Activated CD4-positive, alpha-beta T cell treated with anti-CD3 and anti-CD28 coated beads, Interleukin-2, amount 10 ng/mL, durations not matched to agents 24 days and 14 days (primary cell): ENCODE measurements around the gene ANKS1B. TPM values are rescaled to one million over a fixed set of nuclear protein-coding genes. Genes with fewer than 3 reads are reported as not detected.
"Not testable (repeated sequence)": the region's sequence is repeated elsewhere in the genome, so short reads cannot be mapped to it uniquely, and the experiment has no call there.

Experiments used
- DNase-seq: peaks from one replicate; pipeline ENCODE4 v3.0.0; 2022
- H3K27ac Mint-ChIP-seq: one replicate; pipeline ENCODE4 v1.8.0; 2022; ENCODE audit warnings: mild to moderate bottlenecking, mixed read lengths
- H3K27me3 Mint-ChIP-seq: one replicate; pipeline ENCODE4 v1.8.0; 2022; ENCODE audit warnings: mixed read lengths
- H3K36me3 Mint-ChIP-seq: one replicate; pipeline ENCODE4 v1.8.0; 2022; ENCODE audit warnings: low read depth, mild to moderate bottlenecking, mixed read lengths
- H3K4me1 Mint-ChIP-seq: one replicate; pipeline ENCODE4 v1.8.0; 2021; ENCODE audit warnings: mixed read lengths
- H3K4me3 Mint-ChIP-seq: one replicate; pipeline ENCODE4 v1.8.0; 2022; ENCODE audit warnings: mild to moderate bottlenecking, moderate library complexity, mixed read lengths
- H3K9me3 Mint-ChIP-seq: one replicate; pipeline ENCODE4 v1.8.0; 2021; ENCODE audit warnings: mixed read lengths
- intact Hi-C: fragments of 100-400 bp; cut with micrococcal nuclease; formaldehyde crosslinking; loops from one replicate; pipeline ENCODE4 v1.15.1; 2023
- total RNA-seq: library from RNA; stranded (reverse); gene quantifications from 2 replicates; pipeline ENCODE4 v1.2.3, GENCODE V29; 2022

ANKS1B gene
- total RNA-seq, 1 donor from 2014 or later: 1.5 TPM

DNA sequence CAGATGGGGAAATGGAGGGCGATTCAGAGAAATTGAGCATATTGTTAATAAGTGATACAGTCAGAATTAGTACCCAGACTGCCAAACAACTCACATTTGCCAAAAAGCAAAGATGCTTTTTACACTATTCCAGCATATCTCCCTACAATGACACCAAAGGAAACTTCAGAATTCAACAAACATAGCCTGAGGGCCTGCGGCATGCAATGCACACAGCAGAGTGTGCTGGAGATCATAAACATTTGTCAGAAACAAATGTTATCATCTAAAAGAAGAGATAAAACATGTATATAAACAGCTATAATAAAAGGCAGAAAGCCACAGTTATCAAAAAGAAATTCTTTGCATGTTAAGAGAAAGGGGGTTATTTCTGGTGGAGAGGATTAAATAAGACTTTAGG lies 357.3 kb downstream of the ANKS1B start:
- no peak overlapping the region for H3K27ac Mint-ChIP-seq
- intact Hi-C loops: no loop called here
- H3K4me1 Mint-ChIP-seq: no peaks in the 10 kb centered on the region

DNA sequence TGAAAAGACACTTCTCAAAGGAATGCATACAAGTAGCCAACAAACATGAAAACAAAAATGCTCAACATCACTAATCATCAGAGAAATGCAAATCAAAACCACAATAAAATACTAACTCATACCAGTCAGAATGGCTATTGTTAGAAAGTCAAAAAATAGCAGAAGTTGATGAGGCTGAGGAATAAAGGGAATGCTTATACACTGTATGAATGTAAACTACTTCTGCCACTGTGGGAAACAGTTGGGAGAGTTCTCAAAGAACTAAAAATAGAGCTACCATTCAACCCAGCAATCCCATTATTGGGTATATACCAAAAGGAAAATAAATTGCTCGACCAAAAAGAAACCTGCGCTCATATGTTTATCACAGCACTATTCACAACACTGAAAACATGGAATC lies 360.1 kb downstream of the ANKS1B start:
- DNase-seq, H3K27ac Mint-ChIP-seq, H3K4me1 Mint-ChIP-seq, H3K4me3 Mint-ChIP-seq, H3K36me3 Mint-ChIP-seq, H3K27me3 Mint-ChIP-seq, H3K9me3 Mint-ChIP-seq, intact Hi-C loops: not testable (repeated sequence)

More for the DNA sequence above, 357.3 kb downstream of the ANKS1B start:
- Mint-ChIP-seq H3K4me3 (no peak overlapping the region), H3K9me3 (no peaks in the 10 kb centered on the region), H3K27me3 (no peaks in the 10 kb centered on the region), H3K36me3 (no peaks in the 10 kb centered on the region)
- DNase-seq: no peak

DNA sequence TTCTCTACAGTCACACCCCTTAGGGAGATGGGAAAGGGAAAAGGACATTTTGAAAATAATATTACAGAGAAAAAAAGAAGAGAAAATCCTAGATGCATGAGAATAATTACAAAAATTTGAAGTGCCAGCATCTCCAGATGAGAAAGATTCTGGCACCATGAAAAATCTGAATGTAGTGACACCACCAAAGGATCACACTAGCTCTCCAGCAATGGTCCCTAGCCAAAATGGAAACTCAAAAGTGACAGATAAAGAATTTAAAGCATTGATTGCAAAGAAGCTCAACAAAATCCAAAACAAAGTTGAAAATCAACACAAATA lies 364.6 kb downstream of the ANKS1B start:
- Mint-ChIP-seq H3K27me3 (no peaks in the 10 kb centered on the region), H3K9me3 (no peaks in the 10 kb centered on the region), H3K4me1 (no peaks in the 10 kb centered on the region), H3K27ac (no peak overlapping the region), H3K36me3 (no peaks in the 10 kb centered on the region), H3K4me3 (no peak overlapping the region)
- intact Hi-C loops: no loop called here
- no peak for DNase-seq

DNA sequence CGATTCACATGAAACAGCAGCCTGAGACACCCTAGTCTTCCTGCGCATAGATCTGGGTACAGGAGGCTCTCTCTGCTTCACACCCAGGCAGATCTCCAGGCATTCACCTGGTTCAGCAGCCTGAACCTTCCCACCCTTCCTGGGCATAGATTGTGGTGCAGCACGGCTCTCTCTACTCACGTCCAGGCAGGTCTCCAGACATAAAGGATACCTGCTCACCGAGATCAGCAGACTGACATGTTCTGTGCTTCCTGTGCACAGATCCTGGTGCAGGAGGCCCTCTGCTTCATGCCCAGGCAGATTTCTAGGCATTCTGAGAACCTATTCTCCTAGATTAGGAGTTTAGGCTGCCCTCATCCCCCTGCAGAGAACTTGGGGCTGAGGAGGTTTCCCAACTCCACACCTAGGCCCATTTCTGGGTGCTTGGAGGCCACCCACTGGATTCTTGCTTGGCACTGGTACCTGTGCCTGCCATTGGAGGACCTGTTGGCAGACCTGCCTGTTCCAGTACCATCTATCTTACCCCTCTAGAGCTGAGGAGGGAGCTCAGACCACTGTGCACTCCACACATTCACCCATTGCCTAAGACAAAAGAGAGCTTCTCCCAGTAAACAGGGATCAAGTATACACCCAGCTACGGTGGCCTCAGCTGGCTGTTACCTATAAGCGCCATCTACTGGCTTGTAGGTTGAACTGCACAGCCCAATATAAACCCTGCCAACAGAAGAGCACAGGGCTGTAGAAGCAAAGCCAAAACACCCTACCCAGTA lies 365.2 kb downstream of the ANKS1B start:
- H3K4me1 Mint-ChIP-seq: no peaks in the 10 kb centered on the region
- no peaks in the 10 kb centered on the region for H3K9me3 Mint-ChIP-seq
- intact Hi-C loops: loop anchor here (1.0 kb wide), 1 partner anchor 576 kb away; no protein-coding TSS in a partner anchor
- DNase-seq: peak; percentile 66
- H3K36me3 Mint-ChIP-seq: no peaks in the 10 kb centered on the region
- no peak overlapping the region for H3K4me3 Mint-ChIP-seq
- no peaks in the 10 kb centered on the region for H3K27me3 Mint-ChIP-seq
- H3K27ac Mint-ChIP-seq: no peak overlapping the region

DNA sequence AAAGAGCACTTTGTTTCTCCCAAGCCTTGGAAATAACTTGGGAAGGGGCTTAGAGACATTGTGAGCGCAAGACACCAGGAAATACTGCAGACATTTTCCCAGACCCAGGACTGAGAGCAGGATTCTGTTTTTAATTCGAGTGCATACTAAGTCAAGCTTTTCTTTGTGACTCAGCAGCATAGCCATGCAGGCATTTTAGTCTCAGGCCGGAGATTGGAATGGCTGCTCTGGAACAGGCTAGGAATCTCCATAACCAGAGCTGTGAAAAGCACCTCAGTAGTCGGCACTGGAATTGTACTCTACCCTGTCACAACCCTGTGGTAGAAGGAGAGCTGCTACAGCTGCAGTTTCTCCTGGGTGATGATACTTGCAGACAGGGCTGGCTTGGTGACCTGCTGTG lies 366.1 kb downstream of the ANKS1B start:
- Mint-ChIP-seq H3K9me3 (no peaks in the 10 kb centered on the region), H3K27ac (no peak overlapping the region), H3K4me1 (no peaks in the 10 kb centered on the region), H3K27me3 (no peaks in the 10 kb centered on the region), H3K36me3 (no peaks in the 10 kb centered on the region), H3K4me3 (no peak overlapping the region)
- no peak for DNase-seq
- intact Hi-C loops: loop anchor here (1.0 kb wide), 1 partner anchor 575 kb away; no protein-coding TSS in a partner anchor

DNA sequence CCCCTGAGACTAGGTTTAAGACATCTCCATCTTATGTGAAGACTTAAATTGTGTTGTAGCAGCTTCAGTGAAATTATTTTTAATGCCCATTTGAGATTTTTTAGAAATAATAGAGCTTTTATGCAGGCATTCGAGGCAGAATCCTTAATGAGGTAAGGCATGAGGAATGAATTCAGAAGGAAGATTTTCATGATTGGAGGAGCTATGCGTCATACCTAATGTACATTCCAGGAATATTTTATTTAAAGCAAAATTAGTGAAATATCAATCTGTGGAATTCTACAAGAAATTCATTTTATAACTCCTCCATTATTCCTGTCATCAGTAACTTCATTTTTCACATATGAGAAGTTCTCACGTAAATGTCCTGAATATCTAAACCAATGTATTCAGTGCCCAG lies 373.1 kb downstream of the ANKS1B start:
- Mint-ChIP-seq H3K36me3 (no peaks in the 10 kb centered on the region), H3K27me3 (no peaks in the 10 kb centered on the region), H3K4me3 (no peak overlapping the region), H3K27ac (no peak overlapping the region), H3K9me3 (no peaks in the 10 kb centered on the region), H3K4me1 (no peaks in the 10 kb centered on the region)
- DNase-seq: no peak
- intact Hi-C loops: no loop called here

DNA sequence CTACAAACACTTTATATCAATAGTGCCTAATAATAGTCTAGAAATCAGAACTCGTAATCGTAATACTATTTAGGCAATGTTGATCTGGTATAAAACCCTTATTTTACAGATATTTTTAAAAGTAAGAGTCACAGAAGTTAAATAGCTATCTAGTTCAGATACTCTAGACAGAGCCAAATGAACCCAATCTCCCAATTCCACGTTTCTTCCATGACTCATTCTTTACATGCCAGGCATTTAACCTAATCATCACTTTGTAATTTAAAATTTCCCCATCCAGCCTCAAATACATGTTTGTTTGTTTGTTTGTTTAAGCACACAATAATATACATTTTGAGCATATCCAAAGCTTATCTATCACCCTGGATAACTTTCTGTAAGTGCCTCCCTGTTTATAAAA lies 373.6 kb downstream of the ANKS1B start:
- H3K27me3 Mint-ChIP-seq: no peaks in the 10 kb centered on the region
- no peak for DNase-seq
- no peaks in the 10 kb centered on the region for H3K4me1 Mint-ChIP-seq
- no peak overlapping the region for H3K4me3 Mint-ChIP-seq
- no peaks in the 10 kb centered on the region for H3K9me3 Mint-ChIP-seq
- H3K27ac Mint-ChIP-seq: no peak overlapping the region
- no peaks in the 10 kb centered on the region for H3K36me3 Mint-ChIP-seq
- intact Hi-C loops: no loop called here

DNA sequence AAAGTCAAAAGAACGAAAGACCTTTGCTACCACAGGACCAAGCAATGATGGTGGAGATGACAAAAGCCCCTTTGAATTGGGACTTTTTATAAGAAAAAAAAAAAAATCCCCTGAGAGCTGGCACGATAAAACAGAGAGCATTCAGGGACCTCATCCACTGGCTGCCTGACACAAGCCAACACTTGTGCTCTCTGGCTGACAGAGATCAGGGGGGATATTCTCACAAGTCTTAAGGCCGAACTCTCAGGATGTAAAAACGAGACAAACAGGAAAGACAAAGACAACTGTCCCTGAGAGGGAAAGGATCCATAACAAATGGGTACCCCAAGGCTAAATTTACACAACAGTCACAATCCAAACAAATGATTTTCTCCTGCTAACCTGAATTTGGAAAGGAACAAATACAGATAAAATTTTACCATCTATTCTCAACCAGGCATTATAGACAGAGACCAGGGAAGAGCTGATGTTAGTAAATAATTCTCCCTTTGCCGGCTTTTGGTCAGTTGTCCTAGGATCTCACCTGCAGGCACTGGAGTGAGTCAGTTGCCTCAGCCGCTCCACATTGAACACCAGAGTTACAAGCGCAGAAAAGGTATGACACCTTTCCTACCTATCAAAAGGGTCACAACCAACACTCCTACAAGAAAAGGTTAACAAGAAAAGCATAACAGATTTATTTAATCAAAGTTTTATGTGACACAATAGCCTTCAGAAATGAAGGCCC lies 375.1 kb downstream of the ANKS1B start:
- Mint-ChIP-seq H3K4me1 (no peaks in the 10 kb centered on the region), H3K27ac (no peak overlapping the region), H3K4me3 (no peak overlapping the region), H3K27me3 (no peaks in the 10 kb centered on the region), H3K9me3 (no peaks in the 10 kb centered on the region), H3K36me3 (no peaks in the 10 kb centered on the region)
- intact Hi-C loops: no loop called here
- DNase-seq: no peak

DNA sequence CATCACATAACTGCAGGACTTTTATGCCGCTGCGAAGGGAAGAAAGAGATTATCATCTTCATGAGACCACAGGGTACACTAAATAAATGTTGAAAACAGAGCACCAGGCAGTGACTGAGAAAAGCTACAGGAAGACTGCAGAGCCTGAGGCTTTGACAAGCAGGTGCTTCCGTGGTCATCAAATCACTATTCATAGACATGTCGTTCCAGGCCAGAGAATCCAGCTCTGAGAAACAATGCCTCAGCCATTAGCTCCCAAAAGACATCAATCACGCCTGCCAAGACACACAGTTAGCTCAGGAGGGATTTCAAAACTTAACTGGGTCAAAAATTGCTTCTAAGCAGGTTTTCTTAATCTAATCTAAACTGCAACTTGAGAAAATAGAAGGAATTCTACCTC lies 384.3 kb downstream of the ANKS1B start:
- intact Hi-C loops: no loop called here
- no peak overlapping the region for H3K4me3 Mint-ChIP-seq
- no peak for DNase-seq
- no peaks in the 10 kb centered on the region for H3K36me3 Mint-ChIP-seq
- H3K9me3 Mint-ChIP-seq: no peaks in the 10 kb centered on the region
- H3K4me1 Mint-ChIP-seq: no peaks in the 10 kb centered on the region
- no peak overlapping the region for H3K27ac Mint-ChIP-seq
- no peaks in the 10 kb centered on the region for H3K27me3 Mint-ChIP-seq

DNA sequence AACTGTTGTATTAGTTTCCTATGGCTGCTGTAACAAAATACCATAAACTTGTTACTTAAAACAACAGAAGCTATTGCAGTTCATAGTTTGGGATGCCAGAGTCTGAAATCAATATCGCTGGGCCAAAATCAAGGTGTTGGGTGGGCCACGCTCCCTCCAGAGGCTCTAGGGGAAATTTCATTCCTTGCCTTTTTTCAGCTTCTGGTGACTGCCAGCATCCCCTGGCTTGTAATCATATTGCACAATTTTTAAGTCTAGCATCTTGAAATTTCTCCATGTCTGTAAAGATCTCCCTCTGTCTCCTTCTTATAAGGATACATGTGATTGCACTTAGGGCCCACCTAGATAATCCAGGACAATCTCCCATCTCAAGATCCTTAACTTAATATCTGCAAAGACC lies 386.0 kb downstream of the ANKS1B start:
- DNase-seq: no peak
- no peaks in the 10 kb centered on the region for H3K4me1 Mint-ChIP-seq
- no peaks in the 10 kb centered on the region for H3K27me3 Mint-ChIP-seq
- no peaks in the 10 kb centered on the region for H3K9me3 Mint-ChIP-seq
- no peak overlapping the region for H3K4me3 Mint-ChIP-seq
- no peak overlapping the region for H3K27ac Mint-ChIP-seq
- intact Hi-C loops: no loop called here
- no peaks in the 10 kb centered on the region for H3K36me3 Mint-ChIP-seq

DNA sequence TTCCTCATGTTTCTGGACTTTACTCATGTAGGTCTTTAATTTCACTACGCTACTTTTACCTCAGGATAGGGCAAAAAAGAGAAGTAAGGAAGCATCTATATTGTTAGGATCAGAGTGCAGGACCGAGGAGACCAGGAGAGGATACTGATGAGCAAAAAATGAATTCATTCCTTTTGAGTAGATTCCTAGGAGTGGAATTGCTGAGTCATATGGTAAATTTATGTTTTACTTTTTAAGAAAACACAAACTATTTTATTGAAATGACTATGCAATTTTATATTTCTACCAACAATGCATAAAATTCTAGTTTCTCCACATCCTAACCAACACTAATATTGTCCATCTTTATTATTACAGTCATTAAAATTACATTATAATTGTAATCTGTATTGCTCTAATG lies 388.0 kb downstream of the ANKS1B start:
- Mint-ChIP-seq H3K4me3 (no peak overlapping the region), H3K4me1 (no peaks in the 10 kb centered on the region), H3K27me3 (no peaks in the 10 kb centered on the region), H3K36me3 (no peaks in the 10 kb centered on the region), H3K27ac (no peak overlapping the region), H3K9me3 (no peaks in the 10 kb centered on the region)
- intact Hi-C loops: no loop called here
- no peak for DNase-seq

DNA sequence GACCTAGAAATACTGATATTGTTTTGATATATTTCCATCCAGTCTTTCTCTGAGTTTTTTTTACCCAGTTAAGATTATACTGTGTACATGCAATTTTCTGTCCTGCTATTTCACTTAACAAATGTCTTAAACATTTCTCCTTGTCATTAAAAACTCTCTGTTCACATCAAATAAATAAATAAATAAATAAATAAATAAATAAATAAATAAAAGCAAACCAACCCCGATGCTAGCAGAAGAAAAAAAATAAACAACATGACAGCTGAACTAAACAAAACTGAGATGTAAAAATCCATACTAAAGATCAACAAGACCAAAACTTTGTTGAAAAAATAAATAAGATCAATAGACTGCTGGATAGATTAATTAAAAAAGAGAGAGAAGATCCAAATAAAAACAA lies 407.6 kb downstream of the ANKS1B start:
- H3K4me1 Mint-ChIP-seq, DNase-seq, H3K4me3 Mint-ChIP-seq, H3K9me3 Mint-ChIP-seq, H3K36me3 Mint-ChIP-seq, H3K27ac Mint-ChIP-seq, intact Hi-C loops, H3K27me3 Mint-ChIP-seq: not testable (repeated sequence)

DNA sequence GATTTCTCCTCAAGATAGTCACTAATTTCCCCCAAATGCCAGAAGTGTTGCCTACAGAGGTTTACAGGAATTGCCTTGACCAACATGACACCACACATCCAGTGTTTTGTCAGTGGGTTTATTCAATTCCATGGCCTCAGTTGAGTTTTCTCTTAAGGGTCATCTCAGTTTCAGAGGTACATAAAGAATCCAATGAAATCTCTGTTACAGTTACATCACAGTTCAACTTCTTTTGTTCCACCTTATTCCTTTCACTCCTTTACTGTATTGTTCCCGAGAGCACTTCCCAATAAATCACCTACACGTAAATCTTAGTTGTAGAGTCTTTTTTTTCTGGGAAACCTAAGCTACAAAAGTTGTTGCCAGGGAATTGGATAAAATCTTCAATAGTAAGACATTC lies 410.8 kb downstream of the ANKS1B start:
- H3K27ac Mint-ChIP-seq: no peak overlapping the region
- intact Hi-C loops: no loop called here
- peaks cover 3% of the 10 kb centered on the region for H3K9me3 Mint-ChIP-seq
- no peaks in the 10 kb centered on the region for H3K27me3 Mint-ChIP-seq
- no peaks in the 10 kb centered on the region for H3K4me1 Mint-ChIP-seq
- H3K4me3 Mint-ChIP-seq: no peak overlapping the region
- DNase-seq: no peak
- no peaks in the 10 kb centered on the region for H3K36me3 Mint-ChIP-seq

DNA sequence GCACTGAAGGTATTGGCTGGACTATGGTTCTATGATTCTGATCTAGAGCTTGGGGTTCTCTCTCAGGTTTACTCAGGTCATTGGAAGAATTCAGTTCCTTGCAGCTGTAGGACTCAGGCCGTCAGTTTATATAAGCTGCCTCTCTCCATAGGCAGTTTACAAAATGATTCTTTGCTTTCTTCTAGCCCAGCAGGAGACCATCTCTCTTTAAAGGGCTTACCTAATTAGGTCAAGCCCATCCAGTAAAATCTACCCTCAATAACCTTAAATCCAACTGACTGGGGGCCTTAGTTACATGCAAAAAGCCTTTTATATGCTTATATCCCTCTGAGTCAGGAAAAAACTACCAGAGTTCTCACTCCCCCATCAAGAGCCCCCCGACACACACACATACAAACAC lies 417.7 kb downstream of the ANKS1B start:
- Mint-ChIP-seq H3K4me1 (no peaks in the 10 kb centered on the region), H3K9me3 (no peaks in the 10 kb centered on the region), H3K4me3 (no peak overlapping the region), H3K27ac (no peak overlapping the region), H3K27me3 (no peaks in the 10 kb centered on the region), H3K36me3 (no peaks in the 10 kb centered on the region)
- intact Hi-C loops: no loop called here
- no peak for DNase-seq

DNA sequence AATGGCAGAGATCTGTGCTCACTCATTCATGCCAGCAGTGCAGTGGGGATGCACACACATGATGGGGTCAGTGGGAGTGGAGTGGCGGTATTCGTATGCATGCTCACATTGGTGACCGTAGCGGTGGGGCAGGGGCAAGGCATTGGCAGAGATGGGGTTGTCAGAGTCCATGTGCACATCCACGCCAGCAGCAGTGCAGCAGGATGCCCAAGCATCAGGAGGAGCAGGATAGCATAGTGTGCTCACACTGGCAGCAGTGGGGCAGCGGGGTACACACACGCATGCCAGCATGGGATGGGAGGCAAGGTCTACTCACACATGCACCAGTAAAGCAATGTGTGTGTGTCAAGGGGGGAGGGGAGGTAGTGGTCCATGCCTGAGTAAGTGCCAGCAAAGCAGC lies 426.6 kb downstream of the ANKS1B start:
- Mint-ChIP-seq H3K4me1 (no peaks in the 10 kb centered on the region), H3K4me3 (no peak overlapping the region), H3K27ac (no peak overlapping the region), H3K9me3 (no peaks in the 10 kb centered on the region), H3K27me3 (no peaks in the 10 kb centered on the region), H3K36me3 (no peaks in the 10 kb centered on the region)
- no peak for DNase-seq
- intact Hi-C loops: no loop called here
